Endothelial cell of umbilical vein (primary cell): ENCODE data around the gene TAOK2. TPM values are rescaled to one million over a fixed set of nuclear protein-coding genes. Genes with fewer than 3 reads are reported as not detected.

Experiments used
- BruUV-seq: library from RNA; stranded (reverse); fragments of 400-500 nt; replicated peaks from 2 replicates; lab custom pipeline; 2021; lab: Mats Ljungman, UMichigan
- CTCF ChIA-PET: fragments of 300-600, 350-600 bp; sonication (Branson Sonifier 250); formaldehyde crosslinking; loops from one replicate; lab custom pipeline; 2021; ENCODE audit warnings: antibody characterized with exemption, inconsistent platforms; lab: Charles Lee
- POLR2A ChIA-PET: fragments of 300-600, 350-600 bp; sonication (Branson Sonifier 250); formaldehyde crosslinking; loops from one replicate; lab custom pipeline; 2021; ENCODE audit warnings: antibody characterized with exemption, inconsistent platforms; lab: Charles Lee
- DNase-seq: peaks from one replicate; pipeline ENCODE4 v3.0.0-alpha.2; 2011; ENCODE audit warnings: low read depth, low spot score
- FAIRE-seq: peaks from 2 replicates; lab custom pipeline; 2011; peaks lifted over from hg19 to GRCh38; lab: Jason Lieb, UNC
- H2AFZ ChIP-seq: 2 replicates; pipeline ENCODE4 v1.6.0; 2012; ENCODE audit warnings: low read depth, low read length, control low read depth, inconsistent platforms
- H3K27ac ChIP-seq: 2 replicates; pipeline ENCODE4 v1.5.1; 2011; ENCODE audit warnings: low read depth, mild to moderate bottlenecking, control low read depth, low read length, moderate library complexity; ENCODE audit not compliant: insufficient read depth
- H3K27me3 ChIP-seq, 2 experiments: 2 replicates each; pipeline versions ENCODE4 v1.6.0 to v1.6.1; 2011; ENCODE audit warnings: low read length in 2 of 2, mixed read lengths in 1 of 2; ENCODE audit not compliant: control insufficient read depth in 2 of 2, insufficient read depth in 2 of 2
- H3K36me3 ChIP-seq, 2 experiments: 2 replicates in 1 of 2; 3 replicates in 1 of 2; pipeline ENCODE4 v1.5.1; 2011; ENCODE audit warnings: low read length in 2 of 2, mild to moderate bottlenecking in 1 of 2, moderate library complexity in 1 of 2; ENCODE audit not compliant: control insufficient read depth in 2 of 2, insufficient read depth in 2 of 2; ENCODE audit errors: extremely low read depth in 1 of 2
- H3K4me1 ChIP-seq: 3 replicates; pipeline ENCODE4 v1.5.1; 2011; ENCODE audit warnings: mild to moderate bottlenecking, low read length; ENCODE audit not compliant: control insufficient read depth, insufficient read depth; ENCODE audit errors: extremely low read depth
- H3K4me2 ChIP-seq: 2 replicates; pipeline ENCODE4 v1.6.1; 2011; ENCODE audit warnings: low read length, control low read depth, mixed read lengths; ENCODE audit not compliant: insufficient read depth
- H3K4me3 ChIP-seq, 3 experiments: fragments of 200-600 bp in 1 of 3; sonication (generic), shearing (Covaris generic) in 1 of 3; replicated peaks in 1 of 3; 2 replicates each; pipeline ENCODE4 v1.5.1; 2011 to 2016; ENCODE audit warnings: control low read depth in 3 of 3, low read length in 3 of 3, mild to moderate bottlenecking in 2 of 3, inconsistent platforms in 1 of 3, low read depth in 1 of 3, moderate library complexity in 1 of 3; ENCODE audit not compliant: insufficient read depth in 1 of 3
- H3K79me2 ChIP-seq: 2 replicates; pipeline ENCODE4 v1.6.0; 2012; ENCODE audit warnings: low read length, inconsistent platforms; ENCODE audit not compliant: control insufficient read depth, insufficient read depth
- H3K9ac ChIP-seq: replicated peaks from 2 replicates; pipeline ENCODE3; 2011; ENCODE audit warnings: low read length, control low read depth; ENCODE audit not compliant: insufficient read depth; ENCODE audit errors: extremely low read depth
- H3K9me1 ChIP-seq: replicated peaks from 3 replicates; pipeline ENCODE4 v1.6.0; 2011; ENCODE audit warnings: mild to moderate bottlenecking, low read length; ENCODE audit not compliant: control insufficient read depth, insufficient read depth; ENCODE audit errors: extremely low read depth
- H3K9me3 ChIP-seq: replicated peaks from 2 replicates; pipeline ENCODE4 v1.5.1; 2012; ENCODE audit warnings: low read length, inconsistent platforms; ENCODE audit not compliant: control insufficient read depth, insufficient read depth
- H4K20me1 ChIP-seq: replicated peaks from 2 replicates; pipeline ENCODE3; 2011; ENCODE audit warnings: mild to moderate bottlenecking, low read length; ENCODE audit not compliant: control insufficient read depth, insufficient read depth; ENCODE audit errors: extremely low read depth
- EZH2 ChIP-seq: IDR thresholded peaks from 2 replicates; pipeline ENCODE4 v1.6.1; 2012; ENCODE audit warnings: borderline replicate concordance, low read depth, mild to moderate bottlenecking, moderate library complexity, low read length, inconsistent platforms; ENCODE audit not compliant: severe bottlenecking
- FOS ChIP-seq: IDR thresholded peaks from 2 replicates; pipeline ENCODE4 v1.6.1; 2011; ENCODE audit warnings: mild to moderate bottlenecking, low read length, moderate library complexity, borderline replicate concordance; ENCODE audit not compliant: insufficient read depth
- GATA2 ChIP-seq: IDR thresholded peaks from 2 replicates; pipeline ENCODE4 v1.7.0; 2011; ENCODE audit warnings: low read depth, mild to moderate bottlenecking, moderate library complexity, mixed read lengths, low read length; ENCODE audit not compliant: insufficient read length, insufficient read depth
- JUN ChIP-seq: IDR thresholded peaks from 2 replicates; pipeline ENCODE4 v1.6.1; 2011; ENCODE audit warnings: borderline replicate concordance, low read depth; ENCODE audit not compliant: insufficient read length, insufficient read depth
- MYC ChIP-seq: IDR thresholded peaks from one replicate; pipeline ENCODE4 v1.6.1; 2011; ENCODE audit warnings: mild to moderate bottlenecking, low read depth, low read length
- POLR2A ChIP-seq: IDR thresholded peaks from 2 replicates; pipeline ENCODE4 v1.6.1; 2012; ENCODE audit warnings: low read depth, mild to moderate bottlenecking, control low read depth, low read length
- POLR2AphosphoS5 ChIP-seq: IDR thresholded peaks from 2 replicates; pipeline ENCODE4 v1.6.1; 2012; ENCODE audit warnings: low read depth, mild to moderate bottlenecking, control low read depth, low read length, moderate library complexity; ENCODE audit not compliant: insufficient read depth
- dilution Hi-C: fragments of 300-500 bp; cut with MboI; formaldehyde crosslinking; loops from one replicate; pipeline ENCODE4 v1.15.0; 2019; ENCODE audit warnings: low sequenced_read_pairs; ENCODE audit not compliant: extremely low pct_ligation_motif_present
- intact Hi-C: fragments of 100-400 bp; cut with micrococcal nuclease; formaldehyde crosslinking; loops from one replicate; pipeline ENCODE4 v1.10.0; 2022
- polyA plus RNA-seq, 4 experiments: library from polyadenylated mRNA; depleted of rRNA in 3 of 4; stranded (reverse) in 3 of 4; unstranded in 1 of 4; fragments of >200 nt; gene quantifications; 2 replicates each; pipeline versions ENCODE4 v1.2.1 to v1.2.3, GENCODE V29; 2011 to 2012; ENCODE audit warnings: missing spikeins in 1 of 4
- total RNA-seq: library from RNA; stranded (reverse); gene quantifications from 2 replicates; pipeline ENCODE4 v1.2.3, GENCODE V29; 2021

The TAOK2 gene
- total and polyA plus RNA-seq, 2 donors (not counting 3 experiments of a cell fraction or from before 2014, with no cell fraction given): 52.8 to 114 TPM

GRCh38 chr16:30002614-30003346 is 29.1 kb downstream of the TAOK2 start:
- intact Hi-C loops (no loop called here), dilution Hi-C loops (no loop called here)
- H3K4me3 ChIP-seq: no peak overlapping the region
- no peak overlapping the region for H3K4me2 ChIP-seq
- H3K36me3 ChIP-seq: peaks cover 0 to 7% of the 10 kb centered on the region in 2 experiments
- CTCF ChIA-PET: interaction anchor here (1.1 kb wide), 1 partner anchor 195 kb away, joined by 3 read pairs; no protein-coding TSS in a partner anchor
- no peak overlapping the region for H3K27ac ChIP-seq
- H3K9me3 ChIP-seq: no peaks in the 10 kb centered on the region
- no peaks in the 10 kb centered on the region for H3K79me2 ChIP-seq
- no peaks in the 10 kb centered on the region for H3K27me3 ChIP-seq
- no TSS peak for BruUV-seq
- DNase-seq (no peak), FAIRE-seq (no peak)
- POLR2A ChIA-PET: no interaction called here
- no peak overlapping the region for H3K9ac ChIP-seq
- TF ChIP-seq FOS: no peak
- no peak for TF ChIP-seq JUN
- TF ChIP-seq GATA2: no peak
- no peak for TF ChIP-seq POLR2A
- TF ChIP-seq POLR2AphosphoS5: no peak
- TF ChIP-seq MYC: no peak
- TF ChIP-seq EZH2: no peak
- H2AFZ ChIP-seq: no peak overlapping the region
- H4K20me1 ChIP-seq: no peaks in the 10 kb centered on the region
- H3K4me1 ChIP-seq: no peaks in the 10 kb centered on the region
- H3K9me1 ChIP-seq: no peaks in the 10 kb centered on the region
